ENCODE measurements around the gene MAN2C1.

DNA sequence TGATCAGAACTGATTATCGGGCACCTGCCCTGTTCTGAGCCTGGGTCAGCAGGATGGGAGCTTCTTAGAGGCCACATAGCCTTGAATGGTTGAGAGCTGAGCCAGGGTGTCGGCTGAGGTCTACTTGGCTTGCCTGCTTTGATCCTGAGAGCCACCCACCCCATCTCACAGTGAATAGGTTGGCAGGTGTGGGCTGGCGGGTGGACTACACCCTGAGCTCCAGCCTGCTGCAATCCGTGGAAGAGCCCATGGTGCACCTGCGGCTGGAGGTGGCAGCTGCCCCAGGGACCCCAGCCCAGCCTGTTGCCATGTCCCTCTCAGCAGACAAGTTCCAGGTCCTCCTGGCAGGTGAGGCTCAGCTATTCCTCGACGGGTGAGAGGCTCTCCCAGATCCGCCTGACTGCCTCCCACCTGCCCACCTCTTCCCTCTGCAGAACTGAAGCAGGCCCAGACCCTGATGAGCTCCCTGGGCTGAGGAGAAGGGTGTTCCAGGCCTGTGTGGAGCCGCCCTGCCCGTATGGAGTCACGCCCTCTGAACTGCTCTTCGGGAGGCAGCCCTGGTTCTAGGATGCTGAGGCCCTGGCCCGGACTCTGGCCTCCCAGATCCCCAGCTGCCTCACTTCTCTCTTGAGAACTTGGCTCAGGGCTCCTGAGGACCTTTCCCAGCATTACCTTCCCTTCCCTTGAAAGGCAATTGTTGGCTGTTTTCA, 28.7 kb downstream of the MAN2C1 start:
- no peak for TF ChIP-seq CTCF (IDR thresholded peaks at IDR 0.05)
- TF ChIP-seq POLR2A (IDR thresholded peaks at IDR 0.05) = no peak
- no peak for TF ChIP-seq EP300 (IDR thresholded peaks at IDR 0.05)
